Activated CD4-positive, CD25-positive, alpha-beta regulatory T cell (primary cell): ENCODE measurements around the gene CCSAP.
"Not testable (repeated sequence)": the region's sequence is repeated elsewhere in the genome, so short reads cannot be mapped to it uniquely, and the experiment has no call there.

ENCODE experiments used
- DNase-seq, 4 experiments: peaks; one replicate each; lab custom pipeline; 2025; lab: John Stamatoyannopoulos, UW

Gene CCSAP, protein sequence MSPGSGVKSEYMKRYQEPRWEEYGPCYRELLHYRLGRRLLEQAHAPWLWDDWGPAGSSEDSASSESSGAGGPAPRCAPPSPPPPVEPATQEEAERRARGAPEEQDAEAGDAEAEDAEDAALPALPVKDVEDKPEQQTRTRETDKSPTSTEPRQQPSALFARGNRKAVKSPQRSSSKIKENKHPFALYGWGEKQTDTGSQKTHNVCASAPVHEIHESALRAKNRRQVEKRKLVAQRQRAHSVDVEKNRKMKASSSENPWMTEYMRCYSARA

GRCh38 chr1:229342656-229343569, at the start of gene CCSAP:
TSS of gene CCSAP (minus strand) at chr1:229343047. CDS start at chr1:229342465, 582 bp downstream.
- DNase-seq = peak in 2 of 4 experiments; percentile 35 to 49

DNA sequence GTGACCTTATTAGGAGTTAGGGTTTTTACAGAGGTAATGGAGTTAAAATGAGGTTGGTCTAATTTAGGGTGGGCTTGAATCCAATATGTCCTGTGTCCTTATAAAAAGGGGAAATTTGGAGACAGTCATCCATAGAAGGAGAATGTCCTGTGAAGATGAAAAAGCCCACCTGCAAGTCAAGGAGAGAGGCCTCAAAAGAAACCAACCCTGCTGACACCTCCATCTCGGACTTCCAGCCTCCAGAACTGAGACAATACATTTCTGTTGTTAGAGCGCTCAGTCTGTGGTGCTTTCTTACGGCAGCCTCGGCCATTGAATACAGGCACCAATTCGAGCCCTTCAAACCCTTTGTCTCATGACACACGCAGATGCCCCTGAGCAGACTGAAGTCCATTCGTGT, 47.3 kb upstream of the CCSAP start:
- no peak for DNase-seq

DNA sequence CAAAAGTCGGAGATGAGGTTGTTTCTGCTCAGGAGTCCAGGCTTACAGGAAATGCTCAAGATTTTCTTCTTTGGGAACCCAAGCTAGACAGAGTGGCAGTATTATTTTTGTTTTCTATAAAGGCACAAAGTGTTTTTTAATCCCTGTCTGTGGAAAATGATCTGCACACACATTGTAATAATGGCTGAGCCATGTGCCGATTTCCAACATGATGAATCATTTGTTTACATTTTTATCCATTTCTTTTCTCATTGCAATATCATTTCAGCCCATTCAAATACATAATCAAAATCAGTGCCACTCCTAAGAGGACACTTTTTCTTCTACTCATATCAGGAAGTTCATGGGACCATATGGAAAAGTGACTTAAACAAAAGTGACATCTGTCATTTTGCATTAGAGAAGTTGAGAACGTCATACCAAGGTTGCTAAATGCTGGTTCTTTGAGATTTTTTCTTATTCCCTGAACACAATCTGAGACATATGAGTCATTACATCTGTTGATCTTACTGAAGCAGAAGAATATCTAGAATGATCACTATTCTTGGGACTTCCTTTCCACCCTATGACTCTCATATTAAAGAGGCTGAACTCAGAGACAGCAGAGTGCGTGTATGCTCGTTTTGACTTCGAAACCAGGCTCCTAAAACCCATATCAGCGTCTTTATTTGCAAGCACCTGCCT, 46.2 kb upstream of the CCSAP start:
- no peak for DNase-seq

DNA sequence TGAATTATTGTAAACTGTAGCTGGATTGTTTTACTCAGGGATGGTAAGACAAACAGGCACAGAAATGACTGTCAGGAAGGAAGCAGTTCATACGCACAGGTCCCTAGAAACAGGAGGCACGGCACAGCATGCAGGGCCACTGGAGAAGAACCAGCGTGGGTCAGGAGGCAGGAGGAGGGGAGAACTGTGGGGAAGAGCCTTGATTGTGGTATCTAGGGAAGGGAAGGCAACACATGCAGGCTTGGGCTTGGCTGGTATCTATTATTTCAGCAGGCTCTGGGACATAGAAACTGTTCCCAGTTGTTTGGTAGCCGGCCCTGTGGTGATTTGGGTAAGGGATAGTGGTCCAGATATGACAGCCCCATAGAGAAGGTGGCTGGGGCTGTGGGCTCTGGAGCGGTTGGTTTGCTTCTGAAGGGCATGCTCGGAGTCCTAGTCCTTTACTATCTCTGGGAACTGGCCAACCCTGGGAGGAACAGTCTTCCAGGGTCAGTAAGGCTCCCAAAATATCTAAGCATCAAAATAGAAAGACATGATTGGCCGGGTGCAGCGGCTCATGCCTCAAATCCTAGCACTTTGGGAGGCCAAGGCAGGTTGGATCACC, 43.1 kb upstream of the CCSAP start:
- no peak for DNase-seq

DNA sequence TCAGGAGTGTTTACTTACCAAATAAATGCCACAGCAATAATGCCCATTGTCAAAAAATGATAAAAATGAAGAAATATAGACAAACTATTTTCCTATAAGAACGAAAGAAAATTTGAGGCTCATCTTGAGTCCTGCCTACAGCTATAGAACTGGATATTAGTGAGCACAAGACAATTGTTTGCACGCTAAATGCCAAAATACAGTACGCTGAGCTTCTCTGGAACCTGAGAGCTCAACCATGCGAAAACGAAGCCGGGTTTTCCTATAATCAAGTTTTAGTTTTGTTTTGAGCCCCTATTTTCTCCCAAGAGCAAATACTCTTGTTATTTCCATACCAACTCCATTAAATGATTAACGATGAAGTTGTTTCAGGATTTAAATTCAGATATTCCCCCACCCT, 42.0 kb upstream of the CCSAP start:
- DNase-seq = no peak

- DNase-seq = no peak
These were observed 41.1 kb upstream of the CCSAP start for GRCh38 chr1:229383961-229384360.

- DNase-seq = no peak
These were observed 40.3 kb upstream of the CCSAP start for GRCh38 chr1:229383188-229383587.

DNA sequence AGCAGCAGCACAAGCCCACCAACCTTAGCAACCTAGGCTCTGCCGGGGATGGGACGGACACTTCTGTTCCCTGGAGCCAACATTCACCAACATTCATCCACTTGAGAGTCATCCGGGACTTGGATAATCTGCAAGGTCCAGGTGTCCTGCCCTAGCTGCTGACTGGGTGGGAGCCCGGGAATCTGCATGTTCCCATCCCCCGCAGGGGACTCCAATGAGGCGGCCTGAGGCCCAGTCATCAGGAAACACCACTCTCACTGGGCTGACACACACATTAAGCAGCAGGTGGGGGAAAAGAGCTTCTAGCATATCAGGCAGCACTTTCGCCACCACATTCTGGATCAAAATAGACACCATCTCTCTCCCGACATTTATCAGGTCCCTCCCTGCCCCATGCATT, 38.4 kb upstream of the CCSAP start:
- no peak for DNase-seq

GRCh38 chr1:229380536-229381160, 37.8 kb upstream of the CCSAP start:
- DNase-seq = no peak

DNA sequence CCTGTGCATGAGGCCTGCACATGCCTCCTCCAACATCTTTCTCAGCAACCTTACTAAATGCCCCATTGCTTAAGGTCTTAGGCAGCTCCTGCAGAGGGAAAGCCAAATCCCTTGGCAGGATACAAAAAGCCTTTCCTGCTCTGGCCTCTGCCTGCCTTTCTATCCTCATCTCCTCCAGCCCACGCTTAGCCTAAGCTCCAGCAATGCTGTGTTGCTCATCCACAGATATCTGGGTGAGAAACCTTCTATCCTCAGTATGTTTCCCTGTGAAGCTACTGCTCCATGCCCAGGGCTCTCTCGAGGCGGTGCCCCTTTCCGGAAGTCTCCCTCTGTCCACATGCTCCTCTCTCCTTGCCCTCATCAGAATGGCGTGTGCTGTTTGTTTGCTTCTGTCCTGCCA, 37.0 kb upstream of the CCSAP start:
- no peak for DNase-seq

GRCh38 chr1:229378586-229379367, 35.9 kb upstream of the CCSAP start:
- no peak for DNase-seq

DNA sequence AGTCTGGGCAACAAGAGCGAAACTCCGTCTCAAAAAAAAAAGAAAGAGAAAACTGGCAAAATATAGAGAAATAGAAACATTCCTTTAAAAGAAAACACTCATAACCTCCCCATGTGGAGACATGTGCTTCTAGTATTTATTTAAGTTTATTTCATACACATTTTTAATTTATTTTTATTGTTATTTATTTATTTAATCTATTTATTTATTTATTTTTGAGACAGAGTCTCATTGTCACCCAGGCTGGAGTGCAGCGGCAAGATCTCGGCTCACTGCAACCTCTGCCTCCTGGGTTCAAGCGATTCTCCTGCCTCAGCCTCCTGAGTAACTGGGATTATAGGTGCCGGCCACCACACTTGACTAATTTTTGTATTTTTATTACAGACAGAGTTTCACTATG, 35.2 kb upstream of the CCSAP start:
- not testable (repeated sequence) for DNase-seq

- no peak for DNase-seq
These were observed 34.6 kb upstream of the CCSAP start for GRCh38 chr1:229377429-229377828.

GRCh38 chr1:229376521-229376920, 33.7 kb upstream of the CCSAP start:
- DNase-seq = no peak

GRCh38 chr1:229374485-229374884, 31.6 kb upstream of the CCSAP start:
- no peak for DNase-seq

DNA sequence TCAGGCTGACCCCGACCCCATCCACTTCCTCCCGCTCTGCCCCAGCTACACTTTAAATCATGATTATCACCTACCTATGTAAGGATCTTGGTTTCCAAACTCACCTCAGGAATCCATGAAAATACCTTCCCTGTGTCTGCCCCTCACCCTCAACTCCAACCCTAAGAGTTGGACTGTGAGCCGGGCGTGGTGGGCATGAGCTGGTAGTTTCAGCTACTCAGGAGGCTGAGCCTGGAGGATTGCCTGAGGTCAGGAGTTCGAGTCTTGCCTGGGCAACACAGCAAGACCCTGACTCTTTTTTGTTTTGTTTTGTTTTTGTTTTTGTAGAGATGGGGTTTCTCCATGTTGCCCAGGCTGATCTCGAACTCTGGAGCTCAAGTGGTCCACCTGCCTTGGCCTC, 30.5 kb upstream of the CCSAP start:
- DNase-seq = no peak

GRCh38 chr1:229372251-229372650, 29.4 kb upstream of the CCSAP start:
- DNase-seq = no peak

GRCh38 chr1:229371624-229372023, 28.8 kb upstream of the CCSAP start:
- no peak for DNase-seq

GRCh38 chr1:229370601-229371021, 27.8 kb upstream of the CCSAP start:
- DNase-seq = no peak

- no peak for DNase-seq
These were observed 25.5 kb upstream of the CCSAP start for GRCh38 chr1:229368347-229368746.

DNA sequence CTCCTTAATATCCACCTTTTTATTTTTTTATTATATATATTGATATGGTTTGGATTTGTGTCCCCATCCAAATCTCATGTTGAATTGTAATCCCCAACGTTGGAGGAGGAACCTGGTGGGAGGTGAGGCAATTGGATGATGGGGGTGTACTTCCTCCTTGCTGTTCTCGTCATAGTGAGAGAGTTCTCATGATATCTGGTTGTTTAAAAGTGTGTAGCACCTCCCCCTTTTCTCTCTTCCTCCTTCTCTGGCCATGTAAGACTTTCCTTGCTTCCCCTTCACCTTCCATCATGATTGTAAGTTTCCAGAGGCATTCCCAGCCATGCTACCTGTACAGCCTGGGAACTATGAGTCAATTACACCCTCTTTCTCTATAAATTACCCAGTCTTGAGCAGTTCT, 22.7 kb upstream of the CCSAP start:
- no peak for DNase-seq
